HG02852 (cell line): ENCODE measurements around the gene ROPN1L.
"Not testable (repeated sequence)": the region's sequence is repeated elsewhere in the genome, so short reads cannot be mapped to it uniquely, and the experiment has no call there.

Source experiments
- ATAC-seq: cut with Tn5 transposase; IDR thresholded peaks from one replicate; pipeline ENCODE4 v1.9.1; 2021; ENCODE audit warnings: mild to moderate bottlenecking, moderate library complexity; ENCODE audit not compliant: unreplicated experiment

ROPN1L gene

GRCh38 chr5:10441083-10441991 is at the start of gene ROPN1L:
Gene ROPN1L (plus strand): TSS chr5:10441879. CDS start chr5:10442168, 289 bp downstream.
- ATAC-seq: peak; percentile 95

- not testable (repeated sequence) for ATAC-seq
These were observed 48.9 kb upstream of the ROPN1L start for GRCh38 chr5:10392567-10393328.

- no peak for ATAC-seq
These were observed 48.2 kb upstream of the ROPN1L start for GRCh38 chr5:10393491-10393890.

GRCh38 chr5:10396552-10396951 is 45.1 kb upstream of the ROPN1L start:
- ATAC-seq: no peak

GRCh38 chr5:10399839-10400238 is 41.8 kb upstream of the ROPN1L start:
- no peak for ATAC-seq

- no peak for ATAC-seq
These were observed 41.3 kb upstream of the ROPN1L start for GRCh38 chr5:10400411-10400810.

- ATAC-seq: no peak
These were observed 40.8 kb upstream of the ROPN1L start for GRCh38 chr5:10400831-10401230.

GRCh38 chr5:10401498-10401897 is 40.2 kb upstream of the ROPN1L start:
- peak; percentile 66 for ATAC-seq

GRCh38 chr5:10403829-10404228 is 37.9 kb upstream of the ROPN1L start:
- ATAC-seq: no peak

- ATAC-seq: no peak
These were observed 35.0 kb upstream of the ROPN1L start for GRCh38 chr5:10406651-10407050.

- ATAC-seq: no peak
These were observed 32.2 kb upstream of the ROPN1L start for GRCh38 chr5:10409504-10409903.

- ATAC-seq: no peak
These were observed 31.0 kb upstream of the ROPN1L start for GRCh38 chr5:10410662-10411061.

- no peak for ATAC-seq
These were observed 30.3 kb upstream of the ROPN1L start for GRCh38 chr5:10411336-10411735.

- no peak for ATAC-seq
These were observed 24.8 kb upstream of the ROPN1L start for GRCh38 chr5:10416868-10417267.

- peak; percentile 72 for ATAC-seq
These were observed 22.9 kb upstream of the ROPN1L start for GRCh38 chr5:10418654-10419345.

- ATAC-seq: no peak
These were observed 21.2 kb upstream of the ROPN1L start for GRCh38 chr5:10420468-10420867.

GRCh38 chr5:10420932-10421331 is 20.7 kb upstream of the ROPN1L start:
- ATAC-seq: no peak

GRCh38 chr5:10421896-10422691 is 19.6 kb upstream of the ROPN1L start:
- ATAC-seq: no peak

- ATAC-seq: no peak
These were observed 18.7 kb upstream of the ROPN1L start for GRCh38 chr5:10423022-10423421.

- ATAC-seq: no peak
These were observed 17.5 kb upstream of the ROPN1L start for GRCh38 chr5:10424124-10424731.
